ENCODE measurements around the gene RELB. TPM values are rescaled to one million over a fixed set of nuclear protein-coding genes. Genes with fewer than 3 reads are reported as not detected.

RELB gene
- total and polyA plus RNA-seq, 9 of the 15 experiments (the other 6 are each of a cell fraction or from before 2014, with no cell fraction given), result 0.15 to 1.1 (median 0.28) TPM; not detected in 2

GRCh38 chr19:45038931-45039893 lies 37.9 kb downstream of the RELB start, which contains the start of gene CLASRP (continued):
- peak; percentile 88 for TF ChIP-seq POLR2AphosphoS5 (IDR thresholded peaks at IDR 0.05; ENCODE audit: control insufficient read depth, insufficient read depth, low read depth, low read length)
- TF ChIP-seq ZNF324 (CRISPR knock-in tag; IDR thresholded peaks at IDR 0.05), result no peak
- TF ChIP-seq KLF1 (tag; IDR thresholded peaks at IDR 0.05), result no peak
- peak; percentile 43; the same call in 1 of the 2 replicates for TF ChIP-seq ATF6 (CRISPR knock-in tag; IDR thresholded peaks at IDR 0.05)
- peak; percentile 69; the same call in 1 of the 2 replicates for TF ChIP-seq CREB1 (IDR thresholded peaks at IDR 0.05)
- peak; percentile 66; the same call in 1 of the 2 replicates for TF ChIP-seq CREB1 (CRISPR knock-in tag; IDR thresholded peaks at IDR 0.05)
- TF ChIP-seq ZZZ3 (IDR thresholded peaks at IDR 0.05), result peak; percentile 71; the same call in 1 of the 2 replicates
- TF ChIP-seq ZBTB43 (CRISPR knock-in tag; IDR thresholded peaks at IDR 0.05), result no peak
- TF ChIP-seq CEBPZ (IDR thresholded peaks at IDR 0.05; ENCODE audit: borderline replicate concordance, low read depth, low read length), result no peak
- peak; percentile 55 for TF ChIP-seq ESRRA (IDR thresholded peaks at IDR 0.05; ENCODE audit: borderline replicate concordance, low read depth)
- TF ChIP-seq MBD2 (IDR thresholded peaks at IDR 0.05; ENCODE audit: borderline replicate concordance, low read depth), result peak; percentile 67; the same call in 1 of the 2 replicates
- TF ChIP-seq RUNX1 (IDR thresholded peaks at IDR 0.05; ENCODE audit: low read depth), result peak; percentile 49; the same call in 1 of the 2 replicates
- peak; percentile 91 for TF ChIP-seq NKRF (IDR thresholded peaks at IDR 0.05; ENCODE audit: borderline replicate concordance)
- no peak for TF ChIP-seq EWSR1 (IDR thresholded peaks at IDR 0.05; ENCODE audit: borderline replicate concordance, low read depth, partially characterized antibody)

All from K562 (cell line).